Lower leg skin (tissue), 3 donors: Measurements from ENCODE around the gene PLCG1.

ENCODE experiments used
- POLR2A ChIP-seq, 2 donors: fragments of 450-650 bp; IDR thresholded peaks; one replicate each; pipeline ENCODE4 v1.6.1; 2016 to 2017; ENCODE audit warnings: antibody characterized with exemption in 2 of 2, mild to moderate bottlenecking in 1 of 2, moderate library complexity in 1 of 2
- TF ChIP-seq, protein P1 (sequence below), 3 donors: fragments of 450-650 bp; IDR thresholded peaks; one replicate each; pipeline ENCODE4 v1.5.1; 2016; ENCODE audit warnings: antibody characterized with exemption in 3 of 3, mild to moderate bottlenecking in 3 of 3, moderate library complexity in 2 of 3

GRCh38 chr20:41150664-41151063, 13.3 kb downstream of the PLCG1 start:
- TF ChIP-seq, protein P1, sequence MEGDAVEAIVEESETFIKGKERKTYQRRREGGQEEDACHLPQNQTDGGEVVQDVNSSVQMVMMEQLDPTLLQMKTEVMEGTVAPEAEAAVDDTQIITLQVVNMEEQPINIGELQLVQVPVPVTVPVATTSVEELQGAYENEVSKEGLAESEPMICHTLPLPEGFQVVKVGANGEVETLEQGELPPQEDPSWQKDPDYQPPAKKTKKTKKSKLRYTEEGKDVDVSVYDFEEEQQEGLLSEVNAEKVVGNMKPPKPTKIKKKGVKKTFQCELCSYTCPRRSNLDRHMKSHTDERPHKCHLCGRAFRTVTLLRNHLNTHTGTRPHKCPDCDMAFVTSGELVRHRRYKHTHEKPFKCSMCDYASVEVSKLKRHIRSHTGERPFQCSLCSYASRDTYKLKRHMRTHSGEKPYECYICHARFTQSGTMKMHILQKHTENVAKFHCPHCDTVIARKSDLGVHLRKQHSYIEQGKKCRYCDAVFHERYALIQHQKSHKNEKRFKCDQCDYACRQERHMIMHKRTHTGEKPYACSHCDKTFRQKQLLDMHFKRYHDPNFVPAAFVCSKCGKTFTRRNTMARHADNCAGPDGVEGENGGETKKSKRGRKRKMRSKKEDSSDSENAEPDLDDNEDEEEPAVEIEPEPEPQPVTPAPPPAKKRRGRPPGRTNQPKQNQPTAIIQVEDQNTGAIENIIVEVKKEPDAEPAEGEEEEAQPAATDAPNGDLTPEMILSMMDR (IDR thresholded peaks at IDR 0.05), result no peak
- TF ChIP-seq POLR2A (IDR thresholded peaks at IDR 0.05), result no peak
